NCI-H345 (cell line): Measurements from ENCODE around the gene CDH23.

Experiments
- DNase-seq: peaks from one replicate; lab custom pipeline; 2025; lab: John Stamatoyannopoulos, UW

CDH23 gene

DNA sequence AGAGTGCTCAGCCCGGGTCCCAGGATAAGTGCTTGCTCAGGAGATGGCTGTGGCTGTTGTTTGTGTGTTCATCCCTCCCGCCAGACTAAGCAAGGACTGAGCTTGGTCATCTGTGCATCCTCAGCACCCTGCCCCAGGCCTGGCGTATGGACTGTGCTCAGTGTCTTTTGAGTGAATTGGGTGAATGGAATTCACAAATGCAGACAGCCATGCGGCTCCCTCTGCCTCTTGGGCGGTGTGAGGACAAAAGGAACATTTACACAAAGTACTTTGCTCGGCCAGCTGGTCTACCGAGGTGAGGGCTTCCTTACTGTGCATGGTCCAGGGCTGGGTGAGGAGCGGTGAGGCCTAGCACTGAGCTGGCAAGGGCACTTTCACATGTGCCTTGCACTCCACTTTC is 120.2 kb downstream of the CDH23 start:
- DNase-seq = no peak

DNA sequence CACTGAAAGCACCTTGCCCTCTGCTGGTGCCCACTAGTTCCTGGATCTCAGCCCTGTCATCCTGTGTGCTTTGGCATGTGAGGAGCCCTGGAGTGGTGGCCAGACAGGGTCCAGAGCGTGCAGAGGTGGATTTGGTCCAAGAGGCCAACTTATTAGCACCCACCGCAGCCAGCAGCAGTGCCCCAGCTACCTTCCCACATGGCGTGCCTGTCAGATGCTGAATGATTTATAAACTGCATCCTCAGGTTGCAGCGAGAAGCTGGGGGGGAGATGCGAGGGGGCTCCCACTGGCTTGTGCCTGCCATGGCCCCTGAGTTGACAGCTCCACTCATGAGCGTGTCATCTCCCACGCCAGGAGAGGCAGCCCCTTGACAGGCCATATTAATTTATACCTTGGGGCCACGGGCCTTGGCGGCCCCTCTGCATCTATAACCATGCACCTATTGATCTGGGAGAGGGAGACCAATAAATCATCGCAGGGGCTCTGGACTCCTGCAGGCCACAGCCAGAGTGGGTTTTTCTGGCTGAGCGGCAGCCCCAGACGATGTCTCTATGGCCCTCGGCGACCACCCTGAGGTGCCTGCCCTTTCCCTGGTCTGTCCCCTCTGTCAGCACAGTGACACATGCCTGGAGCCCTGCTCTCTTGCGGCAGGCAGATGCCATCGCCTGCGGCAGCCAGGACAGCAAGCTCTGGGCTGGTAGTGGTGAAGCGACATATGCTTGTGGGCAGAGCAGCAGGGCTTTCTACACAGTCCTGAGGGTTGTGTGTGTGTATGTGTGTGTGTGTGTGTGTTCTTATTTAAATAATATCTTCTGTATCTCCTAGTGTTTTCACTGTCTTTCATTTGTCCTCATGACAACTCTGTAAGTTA is 120.8 kb downstream of the CDH23 start:
- no peak for DNase-seq

DNA sequence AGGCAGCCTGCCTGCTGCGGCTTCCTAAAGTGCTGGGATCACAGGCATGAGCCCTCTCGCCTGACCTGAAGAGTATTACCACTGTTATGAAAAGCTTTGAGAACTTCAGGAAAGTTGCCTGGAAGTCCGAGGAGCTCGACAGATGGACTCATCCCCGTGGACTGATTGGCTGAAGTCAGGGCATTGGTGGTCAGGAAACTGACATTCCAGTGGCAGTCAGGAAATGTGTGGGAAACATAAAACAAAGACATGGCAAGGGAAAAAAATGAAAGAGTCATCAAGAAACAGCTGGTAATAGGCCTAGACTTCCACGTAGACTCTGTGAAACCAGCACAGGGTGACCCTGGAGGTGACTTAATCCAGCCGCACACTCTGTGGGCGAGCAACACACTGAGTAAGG is 123.3 kb downstream of the CDH23 start:
- DNase-seq = no peak

DNA sequence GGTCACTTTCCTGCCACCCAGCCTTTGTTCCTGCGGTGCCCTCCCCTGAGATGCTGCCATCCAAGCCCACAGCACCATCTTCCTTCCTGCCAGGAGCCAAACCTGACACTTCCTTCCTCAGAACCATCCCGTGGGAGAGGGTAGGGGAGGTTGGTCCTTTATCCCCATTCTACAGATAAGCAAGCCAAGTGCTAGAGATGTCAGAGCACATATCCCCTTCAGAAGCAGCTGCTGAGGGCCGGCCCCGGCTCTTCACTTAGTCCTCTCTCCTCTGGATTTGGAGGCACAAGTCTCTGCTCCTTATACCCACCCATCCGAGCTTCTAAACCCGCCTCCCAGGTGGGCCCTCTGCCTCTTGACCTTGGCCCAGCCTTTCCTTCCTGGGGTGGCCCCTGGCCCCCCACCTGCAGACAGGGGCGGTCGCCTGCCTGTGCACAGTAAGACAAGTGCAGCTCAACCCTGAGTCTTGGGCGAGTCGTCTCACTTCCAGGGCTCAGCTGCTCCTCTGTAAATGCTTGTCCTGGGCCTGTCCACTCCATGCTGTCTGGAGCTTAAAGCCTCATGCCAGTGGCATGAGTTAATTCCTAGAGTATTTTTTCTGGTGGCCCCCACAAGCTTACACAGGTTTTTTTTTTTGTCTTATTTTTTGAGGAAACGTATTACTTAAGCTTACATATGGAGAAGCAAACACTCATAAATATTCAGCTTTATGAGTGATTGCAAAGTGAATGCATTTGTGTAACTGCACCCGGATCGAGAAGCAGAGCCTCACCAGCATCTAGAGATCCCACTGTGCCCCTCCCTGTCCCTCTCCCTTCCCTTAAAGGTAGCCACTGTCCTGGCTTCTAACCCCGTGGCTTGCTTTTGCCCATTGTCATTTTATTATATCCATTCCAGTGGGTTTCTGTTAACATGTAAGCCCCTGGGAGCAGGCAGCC is 125.1 kb downstream of the CDH23 start:
- no peak for DNase-seq

DNA sequence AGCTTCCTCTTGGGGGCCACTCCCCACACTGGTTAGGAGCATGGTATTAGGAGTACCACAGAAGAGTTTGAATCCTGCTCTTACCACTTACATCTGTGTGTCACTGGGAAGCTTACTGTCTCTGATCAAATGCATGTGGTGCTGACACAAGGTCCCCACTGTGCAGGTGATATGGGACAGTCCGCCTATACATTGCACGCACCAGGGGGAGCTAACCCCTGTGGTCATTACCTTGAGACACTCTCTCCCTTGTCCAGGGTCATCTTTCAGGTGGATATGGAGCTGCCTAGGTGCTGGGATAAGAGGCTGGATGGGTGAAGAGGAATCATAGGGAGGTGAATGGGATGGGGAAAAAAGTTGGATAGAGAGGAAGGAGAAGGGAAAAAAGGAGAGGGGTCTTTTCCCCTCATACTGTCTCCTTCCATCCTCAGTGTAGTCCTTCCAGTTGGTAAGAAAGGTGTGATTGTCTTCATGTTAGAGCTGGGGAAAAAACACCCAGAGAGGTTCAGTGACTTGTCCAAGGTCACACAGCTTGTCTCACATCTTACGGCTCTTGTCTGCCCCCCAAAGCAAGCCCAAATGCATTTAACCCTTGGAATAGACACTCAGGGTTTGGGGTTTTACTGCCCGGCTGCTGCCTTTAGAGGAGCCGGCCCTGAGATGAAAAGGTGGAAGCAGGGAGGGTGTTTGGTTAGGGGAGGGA is 125.9 kb downstream of the CDH23 start:
- no peak for DNase-seq

DNA sequence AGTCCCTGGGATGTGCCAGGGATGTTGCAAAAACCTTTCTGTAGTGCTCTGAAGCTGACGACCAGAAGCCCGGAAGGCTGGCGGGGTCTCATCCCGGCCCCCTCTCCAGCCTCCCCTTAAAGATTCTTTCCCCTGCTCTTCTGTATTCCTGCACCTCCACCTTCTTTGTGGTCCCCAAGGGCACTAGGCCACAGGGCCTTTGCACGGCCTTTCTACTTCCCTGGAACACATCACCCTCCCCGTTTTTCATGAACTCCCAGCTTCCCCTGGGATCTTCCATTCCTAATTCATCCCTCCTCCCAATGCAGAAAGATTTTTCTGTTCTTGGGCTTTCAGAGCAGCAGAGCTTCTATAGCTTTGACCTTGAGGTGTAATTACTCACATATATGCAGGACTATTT is 127.0 kb downstream of the CDH23 start:
- no peak for DNase-seq

DNA sequence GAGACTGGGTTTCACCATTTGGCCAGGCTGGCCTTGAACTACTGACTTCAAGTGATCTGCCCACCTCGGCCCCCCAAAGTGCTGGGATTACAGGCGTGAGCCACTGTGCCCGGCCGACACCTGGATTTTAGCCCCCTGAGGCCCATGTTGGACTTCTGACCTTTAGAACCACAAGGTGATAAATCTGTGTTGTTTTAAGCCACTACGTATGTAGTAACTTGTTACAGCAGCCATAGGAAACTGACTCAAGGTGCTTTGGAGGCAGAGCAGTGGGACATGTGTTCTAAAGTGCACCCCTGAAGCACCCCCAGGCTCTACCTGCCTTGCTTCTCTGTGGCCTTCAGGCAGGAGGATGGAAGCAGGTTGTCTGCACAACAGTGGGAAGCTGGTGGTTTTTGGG is 128.4 kb downstream of the CDH23 start:
- DNase-seq = no peak

DNA sequence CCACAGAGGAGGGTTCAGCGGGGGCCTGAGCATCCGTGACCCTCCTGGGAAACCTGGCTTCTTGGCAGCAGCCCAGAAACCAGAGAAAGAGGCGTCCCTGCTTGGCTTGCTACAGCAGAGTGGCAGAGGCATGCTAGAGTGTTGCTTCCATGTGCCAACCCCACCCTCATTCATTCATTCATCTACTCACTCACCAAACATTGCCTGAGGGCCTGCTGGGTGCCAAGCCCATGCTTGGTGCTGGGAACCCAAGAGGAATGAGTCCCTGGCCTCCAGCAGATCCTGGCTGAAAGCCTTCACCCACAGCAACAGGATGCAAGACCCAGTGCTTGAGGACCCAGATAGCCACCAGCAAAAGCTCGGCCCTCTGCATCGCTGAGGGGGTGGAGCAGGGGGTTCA is 129.0 kb downstream of the CDH23 start:
- DNase-seq = no peak

GRCh38 chr10:71526653-71527052 is 129.9 kb downstream of the CDH23 start:
- DNase-seq = no peak

GRCh38 chr10:71527135-71527534 is 130.4 kb downstream of the CDH23 start:
- DNase-seq = no peak

DNA sequence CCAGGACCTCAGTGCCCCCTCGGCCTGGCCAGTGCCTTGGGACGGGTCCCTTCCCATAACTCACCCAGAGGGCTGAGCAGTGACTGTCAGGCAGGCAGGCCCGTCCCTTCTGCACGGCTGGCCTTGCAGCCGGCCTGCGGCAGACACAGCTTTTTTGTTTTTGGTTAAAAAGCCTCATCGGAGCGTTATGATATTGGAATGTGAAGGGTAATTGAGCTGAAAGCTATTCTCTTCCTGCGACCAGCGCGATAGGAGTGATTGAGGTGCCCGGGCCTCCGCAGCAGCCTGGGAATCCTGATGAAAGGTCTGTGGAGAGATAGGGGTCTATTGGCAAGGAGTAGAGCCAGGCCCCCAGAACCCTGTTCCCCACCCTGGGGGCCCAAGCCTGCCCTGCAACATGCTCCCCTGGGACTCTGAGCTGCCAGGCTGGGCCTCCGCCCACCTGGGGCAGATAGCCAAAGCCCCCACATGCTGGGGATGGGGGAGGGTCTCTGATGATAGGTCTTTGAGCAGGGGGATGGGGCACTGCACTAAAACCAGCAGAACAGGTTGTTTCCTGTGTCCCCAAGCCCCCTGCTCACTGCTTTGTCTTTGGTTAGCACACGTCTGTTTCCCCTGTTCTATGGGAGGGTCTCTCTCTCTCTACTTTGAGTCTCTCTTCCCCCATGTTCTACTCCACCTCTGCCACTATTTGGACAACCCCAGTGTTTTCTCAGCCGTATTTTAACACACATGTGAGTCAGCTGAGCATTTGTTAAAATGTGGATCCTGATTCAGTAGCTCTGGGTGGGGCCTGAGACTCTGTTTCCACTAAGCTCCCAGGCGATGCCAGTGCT is 131.9 kb downstream of the CDH23 start:
- DNase-seq = no peak

GRCh38 chr10:71529207-71529827 is 132.6 kb downstream of the CDH23 start:
- DNase-seq = no peak

GRCh38 chr10:71530781-71531180 is 134.1 kb downstream of the CDH23 start:
- DNase-seq = no peak

- no peak for DNase-seq
Observed at GRCh38 chr10:71531485-71532446, 135.0 kb downstream of the CDH23 start.

GRCh38 chr10:71532878-71533277 is 136.2 kb downstream of the CDH23 start:
- DNase-seq = no peak

DNA sequence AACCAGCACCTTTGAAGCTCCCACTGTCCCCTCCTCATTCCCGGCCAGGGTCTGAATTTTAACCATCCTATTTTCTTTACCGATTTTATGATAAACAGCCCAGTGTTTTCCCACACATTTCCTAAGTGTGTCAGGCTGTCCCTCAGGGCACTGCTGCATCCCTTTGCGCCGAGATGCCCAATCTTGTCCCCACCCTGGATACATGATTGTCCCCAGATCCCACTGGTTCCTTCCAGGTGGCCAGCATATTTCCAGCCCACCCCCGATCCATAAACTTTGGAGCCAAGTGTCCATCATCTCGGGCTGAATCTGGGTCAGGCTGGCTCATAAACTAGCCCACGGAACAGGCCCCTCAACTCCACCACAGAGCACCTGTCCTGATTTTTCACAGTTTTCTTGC is 137.2 kb downstream of the CDH23 start:
- no peak for DNase-seq

- no peak for DNase-seq
Observed at GRCh38 chr10:71534568-71535194, 138.0 kb downstream of the CDH23 start.

- DNase-seq = no peak
Observed at GRCh38 chr10:71536332-71536731, 139.6 kb downstream of the CDH23 start.

DNA sequence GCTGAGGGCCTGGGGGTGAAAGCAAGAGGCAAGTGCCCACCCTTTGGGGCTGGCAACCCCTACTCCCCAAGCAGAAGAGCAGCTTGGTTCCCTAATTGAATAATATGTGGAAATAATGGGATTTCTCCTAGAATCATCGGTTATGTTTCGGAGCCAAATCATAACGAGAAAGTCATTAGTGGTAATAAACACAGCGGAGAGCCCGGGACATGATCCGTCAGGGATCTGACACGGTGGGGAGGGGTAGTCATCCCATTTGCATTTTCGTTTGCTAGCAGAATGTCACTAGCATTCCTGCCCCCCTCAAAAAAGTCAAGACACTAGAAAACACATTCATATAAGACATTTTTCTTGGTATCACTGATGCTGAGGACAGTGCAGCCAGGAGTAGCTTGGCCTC is 140.4 kb downstream of the CDH23 start:
- DNase-seq = no peak
